Measurements from ENCODE around the gene SPECC1.

GRCh38 chr17:20200865-20201458 is 191.8 kb downstream of the SPECC1 start:
- TF ChIP-seq CTCF (IDR thresholded peaks at IDR 0.05 in 2 of 3, conservative IDR thresholded peaks at IDR 0.05 in 1 of 3; ENCODE audit: insufficient read depth in 2 of 3, low read depth in 1 of 3, low read length in 3 of 3) (no peak), HDAC2 (IDR thresholded peaks at IDR 0.05) (no peak), TCF7L2 (IDR thresholded peaks at IDR 0.05; ENCODE audit: low read depth, low read length) (no peak), POLR2G (IDR thresholded peaks at IDR 0.05; ENCODE audit: low read depth, low read length) (no peak), ATF7 (IDR thresholded peaks at IDR 0.05) (no peak), EP300 (IDR thresholded peaks at IDR 0.05; ENCODE audit: low read length) (no peak), JUN (IDR thresholded peaks at IDR 0.05; ENCODE audit: borderline replicate concordance, low read depth, low read length) (no peak), JUN (CRISPR knock-in tag; IDR thresholded peaks at IDR 0.05; ENCODE audit: borderline replicate concordance) (no peak)
